Measurements from ENCODE around the gene OSCP1. TPM values are rescaled to one million over a fixed set of nuclear protein-coding genes. Genes with fewer than 3 reads are reported as not detected.

OSCP1 gene
- total RNA-seq, 1 donor from 2014 or later = 17.1 TPM

DNA sequence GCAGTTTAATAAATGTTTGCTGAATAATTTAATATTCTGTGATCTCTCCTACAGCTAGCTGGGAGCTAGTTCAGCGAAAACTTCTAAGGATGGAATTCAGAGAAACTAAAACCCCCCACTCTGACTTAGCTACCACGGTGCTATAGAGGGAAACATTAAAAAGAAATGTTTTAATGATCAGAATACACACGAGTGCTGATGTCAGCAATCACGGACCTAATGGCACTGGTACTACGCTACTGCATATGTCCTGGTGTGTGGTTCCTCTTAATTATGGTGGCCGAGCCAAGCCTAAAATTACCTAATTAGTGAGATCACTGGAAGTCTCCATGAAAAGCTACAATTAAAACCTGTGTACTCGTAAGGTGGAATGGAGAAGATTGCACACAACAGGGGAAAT lies 28.6 kb downstream of the OSCP1 start:
- Histone ChIP-seq H3K27me3 (ENCODE audit: low read depth) (no peaks in the 10 kb centered on the region), H3K27ac (peak overlapping the region; percentile 28), H3K9me3 (no peaks in the 10 kb centered on the region), H3K36me3 (peaks cover 50% of the 10 kb centered on the region), H3K4me3 (no peak overlapping the region), H3K4me1 (peaks cover 5% of the 10 kb centered on the region)
- TF ChIP-seq, protein P1, sequence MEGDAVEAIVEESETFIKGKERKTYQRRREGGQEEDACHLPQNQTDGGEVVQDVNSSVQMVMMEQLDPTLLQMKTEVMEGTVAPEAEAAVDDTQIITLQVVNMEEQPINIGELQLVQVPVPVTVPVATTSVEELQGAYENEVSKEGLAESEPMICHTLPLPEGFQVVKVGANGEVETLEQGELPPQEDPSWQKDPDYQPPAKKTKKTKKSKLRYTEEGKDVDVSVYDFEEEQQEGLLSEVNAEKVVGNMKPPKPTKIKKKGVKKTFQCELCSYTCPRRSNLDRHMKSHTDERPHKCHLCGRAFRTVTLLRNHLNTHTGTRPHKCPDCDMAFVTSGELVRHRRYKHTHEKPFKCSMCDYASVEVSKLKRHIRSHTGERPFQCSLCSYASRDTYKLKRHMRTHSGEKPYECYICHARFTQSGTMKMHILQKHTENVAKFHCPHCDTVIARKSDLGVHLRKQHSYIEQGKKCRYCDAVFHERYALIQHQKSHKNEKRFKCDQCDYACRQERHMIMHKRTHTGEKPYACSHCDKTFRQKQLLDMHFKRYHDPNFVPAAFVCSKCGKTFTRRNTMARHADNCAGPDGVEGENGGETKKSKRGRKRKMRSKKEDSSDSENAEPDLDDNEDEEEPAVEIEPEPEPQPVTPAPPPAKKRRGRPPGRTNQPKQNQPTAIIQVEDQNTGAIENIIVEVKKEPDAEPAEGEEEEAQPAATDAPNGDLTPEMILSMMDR (IDR thresholded peaks at IDR 0.05) = no peak
- intact Hi-C loops (cut with DNase I) = loop anchor here (5.0 kb wide), 1 partner anchor 79 kb away; no protein-coding TSS in a partner anchor
- DNase-seq (no peak), ATAC-seq (no peak)

DNA sequence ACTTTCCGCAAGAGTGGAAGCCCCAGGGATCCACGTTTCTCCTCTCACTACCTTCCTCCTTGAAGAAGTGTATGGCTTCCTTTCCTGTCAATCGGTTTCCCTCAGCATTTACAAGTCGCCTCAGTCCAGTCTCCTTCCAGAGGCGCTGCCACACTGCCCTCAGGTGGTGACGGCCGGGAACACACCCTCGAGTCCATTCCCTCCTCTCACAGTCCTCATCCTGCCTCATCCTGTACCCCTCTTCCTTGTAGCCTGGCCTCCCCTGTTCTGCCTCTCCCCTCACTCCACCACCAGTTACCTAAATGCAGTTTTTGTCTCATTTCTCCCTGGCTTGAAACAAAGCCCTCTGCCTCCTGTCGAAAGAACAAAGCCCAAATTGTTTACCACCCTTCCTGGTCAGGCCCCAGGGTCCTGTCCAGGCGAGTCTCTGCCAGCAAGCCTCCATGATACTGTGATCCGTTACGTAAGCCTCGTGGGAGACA lies 29.4 kb downstream of the OSCP1 start:
- TF ChIP-seq, protein P1 (IDR thresholded peaks at IDR 0.05) = peak; percentile 95
- Histone ChIP-seq H3K36me3 (peaks cover 54% of the 10 kb centered on the region), H3K27me3 (ENCODE audit: low read depth) (no peaks in the 10 kb centered on the region), H3K9me3 (no peaks in the 10 kb centered on the region), H3K4me3 (no peak overlapping the region), H3K27ac (peak overlapping the region; percentile 28), H3K4me1 (peaks cover 5% of the 10 kb centered on the region)
- DNase-seq (peak; percentile 89), ATAC-seq (peak; percentile 97)
- intact Hi-C loops (cut with DNase I) = loop anchor here (5.0 kb wide), 1 partner anchor 79 kb away; no protein-coding TSS in a partner anchor

- intact Hi-C loops (cut with DNase I) = loop anchor here (5.0 kb wide), 1 partner anchor 78 kb away; no protein-coding TSS in a partner anchor
- no peak overlapping the region for H3K4me3 ChIP-seq
Observed at GRCh38 chr1:36420409-36420808, 29.8 kb downstream of the OSCP1 start.

GRCh38 chr1:36419569-36419968 lies 30.7 kb downstream of the OSCP1 start:
- Histone ChIP-seq H3K27ac (no peak overlapping the region), H3K9me3 (no peaks in the 10 kb centered on the region), H3K4me3 (no peak overlapping the region), H3K4me1 (peaks cover 5% of the 10 kb centered on the region), H3K27me3 (ENCODE audit: low read depth) (no peaks in the 10 kb centered on the region), H3K36me3 (peaks cover 44% of the 10 kb centered on the region)
- intact Hi-C loops (cut with DNase I) = no loop called here
- TF ChIP-seq, protein P1 (IDR thresholded peaks at IDR 0.05) = no peak
- ATAC-seq (no peak), DNase-seq (no peak)

More at GRCh38 chr1:36420409-36420808, 29.8 kb downstream of the OSCP1 start:
- TF ChIP-seq, protein P1 (IDR thresholded peaks at IDR 0.05) = no peak
- H3K27me3 ChIP-seq (ENCODE audit: low read depth) = no peaks in the 10 kb centered on the region
- DNase-seq (no peak), ATAC-seq (no peak)
- no peaks in the 10 kb centered on the region for H3K9me3 ChIP-seq
- H3K36me3 ChIP-seq = peaks cover 51% of the 10 kb centered on the region
- no peak overlapping the region for H3K27ac ChIP-seq
- H3K4me1 ChIP-seq = peaks cover 5% of the 10 kb centered on the region

GRCh38 chr1:36419140-36419539 lies 31.1 kb downstream of the OSCP1 start:
- ATAC-seq = no peak
- intact Hi-C loops (cut with DNase I) = no loop called here
- Histone ChIP-seq H3K4me1 (peaks cover 5% of the 10 kb centered on the region), H3K9me3 (no peaks in the 10 kb centered on the region), H3K27ac (no peak overlapping the region), H3K4me3 (no peak overlapping the region), H3K36me3 (peaks cover 43% of the 10 kb centered on the region), H3K27me3 (ENCODE audit: low read depth) (no peaks in the 10 kb centered on the region)
- TF ChIP-seq, protein P1 (IDR thresholded peaks at IDR 0.05) = no peak
- DNase-seq = no peak
